Activated CD8-positive, alpha-beta memory T cell treated with anti-CD3 and anti-CD28 coated beads, Interleukin-2, amount 50 U/mL, for 48 hours (primary cell): Measurements from ENCODE around the gene LILRA5.
"Not testable (repeated sequence)": the region's sequence is repeated elsewhere in the genome, so short reads cannot be mapped to it uniquely, and the experiment has no call there.

Experiments used
- DNase-seq: peaks from one replicate; pipeline ENCODE4 v3.0.0-alpha.2; 2020

LILRA5 gene

GRCh38 chr19:54299515-54299914, 13.5 kb downstream of the LILRA5 start:
- DNase-seq, result no peak

GRCh38 chr19:54299126-54299498, 13.9 kb downstream of the LILRA5 start:
- no peak for DNase-seq

GRCh38 chr19:54298357-54299125, 14.4 kb downstream of the LILRA5 start:
- DNase-seq, result no peak

GRCh38 chr19:54297759-54298305, 15.1 kb downstream of the LILRA5 start:
- no peak for DNase-seq

GRCh38 chr19:54294539-54294938, 18.4 kb downstream of the LILRA5 start:
- no peak for DNase-seq

GRCh38 chr19:54289160-54289559, 23.8 kb downstream of the LILRA5 start:
- not testable (repeated sequence) for DNase-seq

- DNase-seq, result no peak
Observed at GRCh38 chr19:54287456-54287855, 25.5 kb downstream of the LILRA5 start.

- not testable (repeated sequence) for DNase-seq
Observed at GRCh38 chr19:54286283-54286682, 26.7 kb downstream of the LILRA5 start.

GRCh38 chr19:54285427-54286056, 27.4 kb downstream of the LILRA5 start:
- peak; percentile 51 for DNase-seq

GRCh38 chr19:54282686-54283470, 30.1 kb downstream of the LILRA5 start:
- peak; percentile 29 for DNase-seq

GRCh38 chr19:54281729-54282075, 31.3 kb downstream of the LILRA5 start:
- DNase-seq, result not testable (repeated sequence)

GRCh38 chr19:54281007-54281728, 31.8 kb downstream of the LILRA5 start, which contains the start of gene LILRB2:
LILRB2 (minus strand) TSS chr19:54281110; CDS start chr19:54280496, 614 bp downstream.
- DNase-seq, result no peak

GRCh38 chr19:54280441-54280840, 32.5 kb downstream of the LILRA5 start:
- DNase-seq, result not testable (repeated sequence)

- DNase-seq, result not testable (repeated sequence)
Observed at GRCh38 chr19:54280025-54280424, 32.9 kb downstream of the LILRA5 start.

GRCh38 chr19:54279406-54279962, 33.5 kb downstream of the LILRA5 start:
- DNase-seq, result no peak

GRCh38 chr19:54278571-54279195, 34.3 kb downstream of the LILRA5 start:
- DNase-seq, result not testable (repeated sequence)

GRCh38 chr19:54278056-54278455, 34.9 kb downstream of the LILRA5 start:
- not testable (repeated sequence) for DNase-seq

- peak; percentile 35 for DNase-seq
Observed at GRCh38 chr19:54277111-54277615, 35.8 kb downstream of the LILRA5 start.

GRCh38 chr19:54275951-54276350, 37.0 kb downstream of the LILRA5 start:
- no peak for DNase-seq

- DNase-seq, result peak; percentile 36
Observed at GRCh38 chr19:54274516-54274915, 38.5 kb downstream of the LILRA5 start.

- DNase-seq, result peak; percentile 35
Observed at GRCh38 chr19:54273821-54274220, 39.1 kb downstream of the LILRA5 start.
